Activated CD4-positive, alpha-beta T cell treated with anti-CD3 and anti-CD28 coated beads, Interleukin-2, amount 50 U/mL, for 1 hour (primary cell): ENCODE data around the gene GCNA.
"Not testable (repeated sequence)": the region's sequence is repeated elsewhere in the genome, so short reads cannot be mapped to it uniquely, and the experiment has no call there.

ENCODE experiments used
- DNase-seq: peaks from one replicate; pipeline ENCODE4 v3.0.0-alpha.2; 2020

The GCNA gene

DNA sequence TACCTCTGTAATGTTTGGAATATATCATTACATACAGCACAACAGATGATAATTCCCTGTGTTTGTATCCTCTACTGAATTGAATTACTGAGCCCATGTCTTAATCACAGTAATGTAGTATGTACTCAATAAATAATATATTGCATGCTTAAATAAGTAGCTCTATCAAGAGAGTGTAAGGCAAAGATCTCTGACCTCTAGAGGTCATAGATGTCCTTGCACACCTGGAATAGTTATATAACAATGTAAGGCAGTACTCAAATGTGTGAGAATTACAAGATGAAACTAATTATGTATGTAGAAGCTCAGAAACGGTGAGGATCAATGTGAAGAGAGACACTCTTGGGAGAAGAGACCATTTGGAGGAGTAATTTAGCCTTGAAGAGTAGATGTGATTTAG is 14.3 kb upstream of the GCNA start:
- DNase-seq: no peak

DNA sequence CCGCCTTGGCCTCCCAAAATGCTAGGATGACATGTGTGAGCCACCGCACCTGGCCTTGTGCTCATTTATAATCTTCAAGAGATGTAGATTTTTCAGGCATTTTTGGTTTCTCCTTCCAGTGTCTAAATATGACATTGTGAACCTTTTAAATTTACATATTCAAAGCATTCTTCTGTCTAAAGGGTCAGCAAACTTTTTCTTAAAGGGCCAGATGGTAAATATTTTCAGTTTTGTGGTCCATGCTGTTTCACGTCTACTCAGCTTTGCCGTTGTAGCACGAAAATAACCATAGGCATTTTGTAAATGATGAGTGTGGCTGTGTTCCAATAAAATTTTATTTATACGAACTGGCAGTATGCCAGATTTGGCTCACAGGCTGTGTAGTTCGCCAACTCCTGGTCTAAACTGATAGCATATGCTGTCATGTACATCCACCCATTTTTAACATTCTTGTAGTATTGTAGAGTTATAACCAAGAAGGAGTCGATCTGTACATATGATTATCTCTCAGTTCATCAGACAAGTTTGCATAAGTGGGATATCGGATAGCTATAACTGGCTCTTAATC is 12.7 kb upstream of the GCNA start:
- DNase-seq: no peak

DNA sequence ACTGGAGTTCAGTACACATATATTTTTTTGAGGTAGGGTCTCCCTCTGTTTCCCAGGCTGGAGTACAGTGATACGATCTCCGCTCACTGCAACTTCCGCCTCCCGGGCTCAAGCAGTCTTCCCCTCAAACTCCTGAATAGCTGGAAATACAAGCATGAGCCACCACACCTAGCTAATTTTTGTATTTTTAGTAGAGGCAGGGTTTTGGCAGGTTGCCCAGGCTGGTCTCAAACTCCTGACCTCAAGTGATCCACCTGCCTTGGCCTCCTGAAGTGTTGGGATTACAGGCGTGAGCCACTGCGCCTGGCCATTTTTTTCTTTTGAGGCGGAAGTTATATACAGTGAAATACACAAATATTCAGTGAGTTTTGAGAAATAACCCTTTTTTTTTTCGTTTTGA is 6.8 kb upstream of the GCNA start:
- not testable (repeated sequence) for DNase-seq

DNA sequence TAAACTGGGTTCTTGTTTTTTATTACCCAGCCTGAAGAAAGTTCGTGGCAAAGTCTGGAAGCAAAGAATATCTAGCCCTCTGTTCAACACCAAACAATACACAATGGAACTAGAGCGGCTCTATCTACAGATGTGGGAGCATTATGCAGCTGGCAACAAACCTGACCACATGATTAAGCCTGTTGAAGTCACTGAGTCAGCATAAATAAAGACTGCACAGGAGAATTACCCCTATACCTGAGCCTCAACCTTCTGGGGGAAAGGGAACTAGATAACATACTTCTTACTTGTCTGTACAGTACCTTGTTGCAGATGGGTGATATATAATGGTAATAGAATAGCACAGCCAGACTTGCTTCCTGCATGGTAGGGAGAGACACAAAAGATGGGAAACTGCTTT is 4.6 kb upstream of the GCNA start:
- no peak for DNase-seq

DNA sequence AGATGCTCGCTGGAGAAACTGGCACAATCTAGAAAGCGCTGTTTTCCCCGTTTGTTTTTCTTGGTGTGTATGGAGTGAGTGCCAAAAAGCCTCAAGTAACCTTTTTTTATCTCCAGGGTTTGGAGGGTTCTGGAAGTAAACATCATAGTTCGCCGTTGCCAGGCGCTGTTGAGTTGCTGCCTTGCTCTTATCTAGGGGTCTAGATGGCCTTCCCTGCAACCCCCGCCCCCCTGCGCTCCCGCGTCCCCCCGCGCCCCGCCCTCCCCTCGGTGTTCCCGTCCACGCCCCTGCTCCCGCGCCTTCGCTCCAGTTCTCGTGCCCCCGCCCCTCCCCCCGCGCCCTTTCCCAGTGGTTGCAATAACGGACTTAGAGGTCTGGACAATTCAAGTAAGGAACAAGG is 555 bp upstream of the GCNA start:
- DNase-seq: no peak

DNA sequence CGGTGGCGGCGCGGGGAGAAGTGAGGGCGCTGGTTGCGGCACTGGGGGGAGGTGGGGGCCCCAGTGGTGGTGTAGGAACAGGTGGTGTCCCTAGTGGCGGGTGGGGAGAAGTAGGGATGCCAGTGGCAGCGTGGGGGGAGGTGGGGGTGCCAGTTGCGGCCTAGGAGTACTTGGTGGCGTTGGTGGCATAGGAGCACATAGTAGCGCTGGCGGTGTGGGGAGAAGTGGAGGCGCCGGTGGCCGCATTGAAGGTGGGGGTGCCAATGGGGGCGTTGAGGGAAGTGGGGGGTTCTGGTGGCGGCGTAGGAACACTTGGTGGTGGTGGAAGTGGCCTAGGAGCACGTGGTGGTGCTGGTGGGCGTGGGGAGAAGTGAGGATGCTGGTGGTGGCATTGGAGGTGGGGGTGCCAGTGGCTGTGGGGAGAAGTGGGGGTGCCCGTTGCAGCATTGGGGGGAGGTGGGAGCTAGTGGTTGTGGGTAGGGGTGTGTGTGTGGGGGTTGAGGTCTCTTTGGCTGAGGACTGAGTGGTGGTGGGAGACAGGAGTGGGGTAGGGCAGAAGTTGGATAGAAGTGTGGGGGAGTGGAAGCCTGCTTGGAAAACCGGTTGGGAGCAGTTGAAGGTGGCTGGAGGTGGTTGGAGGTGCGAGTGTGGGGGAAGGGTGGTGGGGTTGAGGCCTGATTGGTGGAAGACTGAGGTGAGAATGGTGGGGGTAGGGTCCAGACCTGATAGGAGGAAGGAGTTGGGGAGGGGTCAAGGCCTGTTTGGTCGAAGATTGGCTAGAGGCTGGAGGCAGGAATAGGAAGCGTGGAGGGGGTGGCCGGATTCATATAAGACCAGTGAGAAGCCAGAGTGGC is 1.1 kb downstream of the GCNA start:
- DNase-seq: no peak

DNA sequence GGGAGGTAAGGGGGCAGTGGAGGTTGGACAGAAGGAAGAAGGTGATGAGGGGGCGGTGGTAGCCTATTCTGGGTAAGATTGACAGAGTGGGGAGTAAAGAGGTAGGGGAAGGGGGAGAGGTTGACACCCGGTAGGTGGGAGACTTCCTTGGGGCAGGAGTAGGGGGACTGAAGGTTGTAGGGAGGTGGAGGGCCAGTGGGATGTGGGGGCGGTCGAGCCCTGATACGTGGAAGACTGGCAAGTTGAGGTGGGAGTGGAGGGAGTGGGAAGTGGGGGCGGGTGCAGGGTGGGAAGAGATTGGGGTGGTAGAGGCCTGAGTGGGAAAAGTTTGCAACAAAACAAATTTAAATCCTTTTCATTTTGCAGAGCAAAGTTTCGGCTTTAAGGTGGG is 1.7 kb downstream of the GCNA start:
- DNase-seq: no peak

DNA sequence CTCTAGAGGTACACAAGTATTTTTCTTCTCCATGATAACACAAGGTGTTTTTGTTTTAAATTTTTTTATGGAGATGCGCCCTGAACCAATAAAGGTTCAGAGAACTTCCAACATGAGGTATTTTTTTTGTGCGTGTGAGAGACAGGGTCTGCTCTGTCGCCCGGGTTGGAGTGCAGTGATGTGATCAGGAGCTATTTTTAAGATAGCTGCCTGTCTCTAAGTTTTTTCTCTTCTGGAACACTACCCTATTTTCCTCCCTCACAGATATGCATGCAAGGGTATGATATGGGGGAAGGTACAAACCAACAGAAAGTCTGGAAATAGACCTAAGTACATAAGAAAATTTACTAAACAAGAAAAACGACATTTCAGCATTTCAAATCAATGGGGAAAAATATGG is 3.0 kb downstream of the GCNA start:
- no peak for DNase-seq

DNA sequence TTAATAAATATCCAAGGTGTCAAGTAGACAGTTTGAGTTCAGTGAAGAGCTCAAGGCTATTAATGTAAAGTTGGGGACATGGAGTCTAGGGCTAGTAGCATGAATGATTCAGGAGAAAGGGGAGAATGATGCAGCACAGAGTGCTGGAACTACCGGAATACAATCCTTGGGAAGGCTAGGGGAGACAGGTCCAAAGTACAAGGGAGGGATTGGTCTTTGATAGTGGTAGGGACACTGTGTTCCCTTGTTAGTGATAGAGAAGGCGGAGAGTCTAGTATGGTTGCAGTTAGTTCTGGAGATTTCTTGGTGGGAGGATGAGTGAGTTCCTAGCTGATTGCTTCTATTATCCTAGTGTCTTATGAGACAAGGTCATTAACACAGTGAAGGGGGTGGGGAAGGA is 8.7 kb downstream of the GCNA start:
- DNase-seq: no peak

DNA sequence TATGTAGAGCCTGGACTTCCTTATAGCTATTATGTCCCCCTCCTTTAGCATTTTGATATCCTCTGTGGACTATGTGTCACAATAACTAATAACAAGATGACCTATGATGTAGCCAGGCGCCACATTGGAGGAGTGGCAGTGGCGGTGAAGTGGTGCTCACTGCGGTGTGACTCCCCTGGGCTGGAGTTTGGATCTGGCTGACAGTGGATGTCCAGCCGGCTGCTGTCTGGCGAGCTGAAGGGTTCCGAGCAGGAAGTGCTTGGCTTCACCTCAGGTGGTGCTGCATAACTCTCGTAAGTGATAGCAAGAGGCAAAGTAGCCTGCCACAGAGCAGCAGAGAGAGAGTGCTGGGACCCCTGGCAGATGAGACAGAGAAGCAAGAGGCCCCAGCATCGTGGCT is 15.0 kb downstream of the GCNA start:
- DNase-seq: not testable (repeated sequence)

DNA sequence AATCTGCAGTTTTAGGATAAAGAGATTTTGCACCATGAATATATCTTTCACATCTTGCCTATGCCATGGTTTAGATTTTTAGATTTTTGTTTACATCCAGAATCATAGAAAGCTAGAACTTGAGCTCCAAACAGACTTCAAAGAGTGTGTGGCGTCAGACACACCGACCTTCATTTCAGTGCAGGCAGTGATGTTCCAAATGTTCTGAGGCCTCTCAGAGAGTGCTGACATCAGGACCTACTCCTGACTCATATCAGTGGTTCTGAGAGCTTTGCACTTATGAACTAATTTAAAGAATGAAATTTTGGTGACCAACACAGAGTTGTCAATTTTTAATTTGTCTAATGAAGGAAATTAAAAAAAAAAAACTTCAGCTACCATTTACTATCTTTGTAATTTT is 21.7 kb downstream of the GCNA start:
- DNase-seq: no peak

DNA sequence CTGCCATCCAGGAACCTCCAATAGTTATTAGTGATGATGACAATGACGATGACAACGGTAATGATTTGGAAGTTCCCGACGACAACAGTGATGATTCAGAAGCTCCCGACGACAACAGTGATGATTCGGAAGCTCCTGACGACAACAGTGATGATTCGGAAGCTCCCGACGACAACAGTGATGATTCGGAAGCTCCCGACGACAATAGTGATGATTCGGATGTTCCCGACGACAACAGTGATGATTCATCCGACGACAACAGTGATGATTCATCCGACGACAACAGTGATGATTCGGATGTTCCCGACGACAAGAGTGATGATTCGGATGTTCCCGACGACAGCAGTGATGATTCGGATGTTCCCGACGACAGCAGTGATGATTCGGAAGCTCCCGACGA is 25.4 kb downstream of the GCNA start:
- DNase-seq: no peak

DNA sequence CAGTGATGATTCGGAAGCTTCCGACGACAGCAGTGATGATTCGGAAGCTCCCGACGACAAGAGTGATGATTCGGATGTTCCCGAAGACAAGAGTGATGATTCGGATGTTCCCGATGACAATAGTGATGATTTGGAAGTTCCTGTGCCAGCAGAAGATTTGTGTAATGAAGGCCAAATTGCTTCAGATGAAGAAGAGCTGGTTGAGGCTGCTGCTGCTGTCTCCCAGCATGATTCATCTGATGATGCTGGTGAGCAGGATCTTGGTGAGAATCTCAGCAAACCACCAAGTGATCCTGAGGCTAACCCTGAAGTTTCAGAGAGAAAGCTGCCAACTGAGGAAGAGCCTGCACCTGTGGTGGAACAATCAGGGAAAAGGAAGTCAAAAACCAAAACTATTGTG is 25.9 kb downstream of the GCNA start:
- DNase-seq: no peak

DNA sequence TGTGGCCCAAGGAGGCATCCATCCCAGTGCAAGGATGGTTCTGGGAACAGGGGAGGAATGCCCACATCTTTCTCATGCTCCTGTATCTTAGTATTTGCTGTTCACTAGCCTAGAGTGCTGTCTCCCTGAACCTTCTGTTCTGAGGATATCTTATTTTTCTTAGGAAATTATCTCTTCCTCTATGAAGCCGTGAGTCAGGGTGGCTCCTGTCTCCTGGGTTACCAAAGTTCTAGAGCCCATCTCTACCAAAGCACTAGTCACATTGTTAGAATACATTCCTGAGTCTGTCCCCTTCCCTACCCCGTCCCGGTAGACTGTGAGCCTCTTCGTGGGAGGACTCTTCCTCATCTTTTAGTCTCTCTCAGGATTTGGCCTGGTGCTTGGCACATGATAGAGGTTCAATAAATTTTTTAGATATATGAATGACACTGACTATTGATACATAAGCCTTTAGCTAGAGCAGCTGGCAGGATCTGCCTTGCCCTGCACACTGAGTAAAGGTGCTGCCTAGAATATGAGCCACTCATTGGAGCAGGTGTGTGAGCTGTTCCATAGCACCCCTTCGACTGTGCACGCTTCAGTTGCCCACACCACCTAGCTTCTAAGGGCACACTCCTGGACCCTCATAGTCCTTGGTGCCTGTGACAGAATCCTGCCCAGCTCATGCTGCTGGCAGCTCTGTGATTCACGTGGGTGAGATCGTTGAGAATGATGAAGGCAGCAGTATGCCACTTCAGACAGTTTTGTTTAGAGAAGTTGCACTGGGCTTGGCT is 26.7 kb downstream of the GCNA start:
- DNase-seq: no peak

DNA sequence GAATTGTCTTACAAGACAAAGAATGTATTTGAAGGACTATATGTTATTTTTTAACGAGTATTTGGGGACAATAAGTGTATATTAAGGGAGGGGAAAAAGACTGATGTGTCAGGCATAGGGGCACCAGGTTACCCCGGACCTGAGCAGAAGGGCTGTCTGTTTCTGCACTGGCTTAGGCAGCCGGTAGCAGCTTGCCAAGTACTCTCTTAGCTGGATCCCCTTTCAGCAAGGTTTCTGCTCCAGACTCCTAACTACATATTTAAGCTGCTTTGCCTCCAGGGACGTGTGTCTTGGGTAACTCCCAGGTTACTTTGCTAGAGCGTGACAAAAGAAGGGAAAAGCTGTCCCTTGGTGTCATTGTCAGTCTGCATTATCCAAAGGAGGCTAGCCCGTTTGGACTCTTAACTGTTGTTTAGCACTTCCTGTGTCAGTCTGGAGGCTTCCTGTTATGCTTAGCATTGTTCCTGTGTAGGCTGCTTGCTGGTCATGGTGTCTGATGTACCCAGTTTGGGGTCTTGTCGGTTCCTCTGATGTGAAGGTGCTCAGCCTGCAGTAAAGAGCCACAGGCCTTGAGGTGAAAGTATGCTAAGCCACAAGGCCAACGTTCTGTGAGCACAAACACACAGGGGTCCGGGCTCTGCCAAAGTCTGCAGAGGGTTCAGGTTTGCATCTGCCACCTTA is 28.4 kb downstream of the GCNA start:
- no peak for DNase-seq

DNA sequence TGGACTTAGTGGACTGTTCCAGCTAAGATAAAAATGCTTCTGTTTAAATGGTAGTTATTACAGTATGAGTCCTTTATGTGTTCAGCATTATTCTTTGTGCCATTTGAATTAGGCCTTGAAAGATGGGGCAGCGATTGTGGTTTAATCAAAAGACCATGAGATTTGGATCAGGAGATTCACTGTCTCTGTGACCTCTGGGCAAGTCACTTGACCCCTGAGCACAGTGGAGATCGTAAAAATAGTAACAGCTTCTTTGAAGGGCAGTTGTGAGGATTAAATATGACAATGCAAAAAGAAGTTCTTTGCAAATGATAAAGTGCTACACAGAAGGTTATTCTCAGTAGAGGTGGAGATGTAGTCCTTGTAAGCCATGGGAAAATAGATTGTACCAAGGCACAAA is 29.3 kb downstream of the GCNA start:
- DNase-seq: no peak

DNA sequence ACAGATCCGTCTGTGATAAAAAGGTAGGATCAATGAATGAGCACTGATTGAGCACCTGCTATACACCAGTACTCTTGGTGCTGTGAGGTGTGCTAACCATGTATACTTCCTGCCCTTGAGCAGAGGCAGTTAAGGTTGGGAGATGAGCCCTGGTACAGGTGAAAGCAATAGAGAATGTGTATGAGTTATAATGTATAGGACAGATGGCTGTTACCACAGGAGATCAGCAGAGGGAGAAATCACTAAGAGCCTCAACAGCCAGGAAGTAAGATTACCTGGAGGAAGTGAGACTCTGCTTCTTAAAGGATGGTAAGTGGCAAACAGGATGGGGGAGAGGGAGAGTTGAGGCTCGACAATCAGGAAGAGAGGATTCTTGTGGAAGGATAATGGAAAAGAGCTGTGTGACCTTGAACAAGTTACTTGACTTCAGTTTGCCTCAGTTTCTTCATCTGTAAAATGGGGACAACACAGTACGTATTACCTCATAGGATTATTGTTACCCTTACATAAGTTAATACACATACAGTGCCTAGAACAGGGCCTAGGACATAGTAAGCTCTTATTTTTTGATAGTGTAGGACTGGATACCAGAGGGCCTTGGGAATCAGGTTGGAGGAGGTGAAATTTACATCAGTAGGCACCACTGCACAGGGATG is 31.0 kb downstream of the GCNA start:
- DNase-seq: no peak

DNA sequence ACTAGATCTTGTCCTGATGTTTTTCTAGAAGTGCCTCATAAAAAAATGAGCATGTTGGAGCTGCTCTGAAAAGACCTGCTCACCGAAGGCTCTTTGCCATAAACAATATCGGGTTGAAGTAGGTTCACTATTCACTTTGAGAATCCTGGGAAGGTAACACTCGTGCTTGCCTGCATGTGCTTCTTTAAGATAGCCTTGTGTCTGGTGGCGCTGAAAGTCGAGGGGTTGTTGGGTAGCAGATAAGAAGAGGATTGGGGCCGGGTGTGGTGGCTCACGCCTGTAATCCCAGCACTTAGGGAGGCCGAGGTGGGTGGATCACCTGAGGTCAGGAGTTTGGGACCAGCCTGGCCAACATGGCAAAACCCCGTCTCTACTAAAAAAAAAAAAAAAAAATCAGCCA is 33.5 kb downstream of the GCNA start:
- DNase-seq: not testable (repeated sequence)

DNA sequence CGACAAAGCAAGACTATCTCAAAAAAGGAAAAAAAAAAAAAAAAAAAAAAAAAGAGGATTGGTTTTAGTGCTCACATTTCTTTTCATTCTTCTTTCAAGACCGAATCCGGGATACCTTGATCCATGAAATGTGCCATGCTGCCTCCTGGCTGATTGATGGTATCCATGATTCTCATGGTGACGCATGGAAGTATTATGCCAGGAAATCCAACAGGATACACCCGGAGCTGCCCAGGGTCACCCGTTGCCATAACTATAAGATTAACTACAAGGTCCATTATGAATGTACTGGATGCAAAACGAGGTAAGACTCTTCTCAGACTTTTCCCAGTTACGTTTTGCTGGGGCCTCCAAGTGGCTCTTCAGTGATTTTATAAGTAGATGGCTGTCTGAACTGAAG is 34.0 kb downstream of the GCNA start:
- no peak for DNase-seq

DNA sequence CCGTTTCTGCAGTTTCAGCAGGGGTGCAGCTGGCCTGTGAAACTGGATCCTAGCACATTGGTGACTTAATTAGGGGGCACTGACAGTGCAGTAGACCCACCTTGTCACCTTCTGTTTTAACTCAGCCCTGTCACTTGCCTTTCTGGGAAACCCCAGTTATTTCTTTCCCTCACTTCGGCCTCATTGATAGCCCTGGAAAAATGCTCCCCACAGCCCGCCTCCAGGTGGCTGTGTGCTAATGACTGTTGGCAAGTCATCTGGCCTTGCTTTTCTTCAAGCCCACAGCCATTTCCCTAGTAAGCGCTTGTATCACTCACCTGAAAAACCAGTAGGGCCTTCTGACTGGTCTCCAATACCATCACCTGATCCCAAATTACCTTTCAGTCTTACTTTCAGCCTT is 36.8 kb downstream of the GCNA start:
- DNase-seq: no peak

DNA sequence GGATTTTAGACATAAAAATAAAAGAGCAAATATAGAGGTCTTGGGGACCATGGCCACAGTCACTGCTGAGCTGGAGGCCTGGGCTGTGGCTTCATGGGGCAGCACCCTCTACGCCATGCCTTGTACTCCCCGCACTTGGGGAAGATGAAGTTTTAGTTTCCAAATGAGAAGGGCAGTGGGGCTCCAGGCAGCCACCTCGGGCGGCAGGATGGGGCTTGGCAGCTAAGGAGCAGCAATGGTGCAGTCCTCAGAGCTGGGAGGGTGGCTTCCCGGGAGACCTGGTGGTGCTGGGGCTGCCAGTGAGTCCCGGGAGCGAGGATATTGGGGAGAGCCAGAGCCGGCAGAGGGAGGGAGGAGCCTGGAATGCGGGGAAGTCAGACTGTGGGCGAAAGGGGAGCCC is 37.7 kb downstream of the GCNA start:
- DNase-seq: no peak

DNA sequence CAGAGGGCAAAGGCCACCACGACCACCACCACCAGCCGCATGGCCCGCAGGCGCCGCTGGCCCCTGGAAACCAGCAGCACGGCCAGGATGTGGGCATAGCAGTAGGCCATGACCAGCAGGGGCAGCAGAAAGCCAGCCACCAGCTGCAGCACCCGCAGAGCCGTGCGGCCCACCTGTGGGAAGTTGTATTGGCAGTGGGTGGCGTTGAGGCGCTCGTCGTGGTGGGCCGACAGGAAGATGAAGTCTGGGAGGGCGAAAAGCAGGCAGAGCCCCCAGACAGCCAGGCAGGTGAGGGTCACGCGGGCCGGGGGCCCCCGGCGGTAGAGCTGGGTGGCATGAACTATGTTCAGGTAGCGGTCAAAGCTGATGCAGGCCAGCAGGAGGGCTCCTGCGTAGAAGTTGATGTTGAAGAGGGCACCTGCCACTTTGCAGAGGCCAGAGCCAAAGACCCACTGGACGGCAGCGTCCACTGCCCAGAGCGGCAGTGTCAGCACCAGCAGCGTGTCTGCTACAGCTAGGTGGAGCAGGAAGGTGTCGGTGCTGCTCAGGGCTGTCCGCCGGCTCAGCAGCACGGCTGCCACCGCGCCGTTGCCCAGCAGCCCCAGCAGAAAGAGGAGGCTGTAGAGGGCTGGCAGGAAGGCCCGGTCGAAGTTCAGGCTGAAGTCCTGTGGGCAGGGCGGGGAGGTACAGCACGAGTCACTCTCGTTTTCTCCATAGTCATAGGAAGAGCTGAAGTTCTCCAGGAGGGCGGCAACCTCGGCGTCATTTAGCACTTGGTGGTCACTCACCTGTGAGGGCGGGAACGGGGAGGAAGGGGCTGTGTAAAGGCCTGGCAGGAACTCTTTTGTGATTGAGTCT is 38.7 kb downstream of the GCNA start:
- no peak for DNase-seq
